Measurements from ENCODE around the gene ANAPC4. TPM values are rescaled to one million over a fixed set of nuclear protein-coding genes. Genes with fewer than 3 reads are reported as not detected.

The ANAPC4 gene
- total and polyA plus RNA-seq, 2 experiments from 2014 or later = 19.7 to 22.0 TPM

- in situ Hi-C loops (cut with MboI) = no loop called here
- no peak for DNase-seq
- 76% methylated on average over 4 of the region's 4 CpGs for WGBS, 2 experiments (ENCODE audit: low coverage in 1 of 2, low lambda C conversion rate in 2 of 2, missing lambda C conversion rate in 2 of 2)
- TF ChIP-seq EZH2 (IDR thresholded peaks at IDR 0.05; ENCODE audit: insufficient read depth, poor library complexity, severe bottlenecking) = no peak
- no peak for TF ChIP-seq EZH2phosphoT487 (IDR thresholded peaks at IDR 0.05; ENCODE audit: insufficient read depth, low read depth)
- H3K9me3 ChIP-seq (ENCODE audit: low read depth) = no peaks in the 10 kb centered on the region
- H3K79me2 ChIP-seq (ENCODE audit: insufficient read depth) = no peaks in the 10 kb centered on the region
- peaks cover 13% of the 10 kb centered on the region for H3K4me1 ChIP-seq (ENCODE audit: insufficient read depth)
- H3K9me2 ChIP-seq (ENCODE audit: insufficient read depth) = no peaks in the 10 kb centered on the region
- H3K27ac ChIP-seq = no peak overlapping the region
- no peaks in the 10 kb centered on the region for H3K27me3 ChIP-seq (replicated peaks; ENCODE audit: insufficient read depth)
- no peaks in the 10 kb centered on the region for H3K36me3 ChIP-seq (ENCODE audit: low read depth)
- H3F3A ChIP-seq (ENCODE audit: insufficient read depth) = no peaks in the 10 kb centered on the region
- H3K4me3 ChIP-seq = no peak overlapping the region
- no peak overlapping the region for H2AFZ ChIP-seq
- no peak overlapping the region for H3K9ac ChIP-seq
- no peaks in the 10 kb centered on the region; the same call in 1 of the 2 replicates for H4K20me1 ChIP-seq (ENCODE audit: insufficient read depth)
- H3K4me2 ChIP-seq (ENCODE audit: unreplicated experiment) = no peak overlapping the region
These were observed 73.4 kb downstream of the ANAPC4 start for GRCh38 chr4:25450491-25450901.

- Histone ChIP-seq H3K4me2 (ENCODE audit: unreplicated experiment) (no peak overlapping the region), H3K9me3 (ENCODE audit: low read depth) (no peaks in the 10 kb centered on the region), H3F3A (ENCODE audit: insufficient read depth) (no peaks in the 10 kb centered on the region), H3K27ac (no peak overlapping the region), H3K4me1 (ENCODE audit: insufficient read depth) (peaks cover 15% of the 10 kb centered on the region), H3K79me2 (ENCODE audit: insufficient read depth) (no peaks in the 10 kb centered on the region), H3K27me3 (replicated peaks; ENCODE audit: insufficient read depth) (no peaks in the 10 kb centered on the region), H3K9ac (no peak overlapping the region), H3K9me2 (ENCODE audit: insufficient read depth) (no peaks in the 10 kb centered on the region), H4K20me1 (ENCODE audit: insufficient read depth) (no peaks in the 10 kb centered on the region; the same call in 1 of the 2 replicates), H3K36me3 (ENCODE audit: low read depth) (no peaks in the 10 kb centered on the region), H2AFZ (no peak overlapping the region), H3K4me3 (no peak overlapping the region)
- in situ Hi-C loops (cut with MboI) = no loop called here
- DNase-seq = no peak
- 91 to 93% methylated on average over 2 of the region's 2 CpGs for WGBS, 2 experiments (ENCODE audit: low coverage in 1 of 2, low lambda C conversion rate in 2 of 2, missing lambda C conversion rate in 2 of 2)
- TF ChIP-seq EZH2phosphoT487 (IDR thresholded peaks at IDR 0.05; ENCODE audit: insufficient read depth, low read depth) = no peak
- no peak for TF ChIP-seq EZH2 (IDR thresholded peaks at IDR 0.05; ENCODE audit: insufficient read depth, poor library complexity, severe bottlenecking)
These were observed 74.6 kb downstream of the ANAPC4 start for GRCh38 chr4:25451676-25452075.

GRCh38 chr4:25452081-25452480, 75.0 kb downstream of the ANAPC4 start:
- no peaks in the 10 kb centered on the region for H3K27me3 ChIP-seq (replicated peaks; ENCODE audit: insufficient read depth)
- no peaks in the 10 kb centered on the region for H3K79me2 ChIP-seq (ENCODE audit: insufficient read depth)
- peaks cover under 1% of the 10 kb centered on the region; the same call in 1 of the 2 replicates for H3F3A ChIP-seq (ENCODE audit: insufficient read depth)
- H3K4me3 ChIP-seq = no peak overlapping the region
- no peak overlapping the region for H3K4me2 ChIP-seq (ENCODE audit: unreplicated experiment)
- no peaks in the 10 kb centered on the region for H3K36me3 ChIP-seq (ENCODE audit: low read depth)
- DNase-seq = no peak
- H4K20me1 ChIP-seq (ENCODE audit: insufficient read depth) = no peaks in the 10 kb centered on the region; the same call in 1 of the 2 replicates
- no peak for TF ChIP-seq EZH2phosphoT487 (IDR thresholded peaks at IDR 0.05; ENCODE audit: insufficient read depth, low read depth)
- TF ChIP-seq EZH2 (IDR thresholded peaks at IDR 0.05; ENCODE audit: insufficient read depth, poor library complexity, severe bottlenecking) = no peak
- no peaks in the 10 kb centered on the region for H3K9me3 ChIP-seq (ENCODE audit: low read depth)
- H3K27ac ChIP-seq = no peak overlapping the region
- in situ Hi-C loops (cut with MboI) = no loop called here
- H3K9me2 ChIP-seq (ENCODE audit: insufficient read depth) = no peaks in the 10 kb centered on the region
- WGBS, 2 experiments (ENCODE audit: low coverage in 1 of 2, low lambda C conversion rate in 2 of 2, missing lambda C conversion rate in 2 of 2) = 86 to 90% methylated on average over 7 of the region's 7 CpGs
- H2AFZ ChIP-seq = no peak overlapping the region
- peaks cover 19% of the 10 kb centered on the region for H3K4me1 ChIP-seq (ENCODE audit: insufficient read depth)
- no peak overlapping the region for H3K9ac ChIP-seq

GRCh38 chr4:25454476-25454875, 77.4 kb downstream of the ANAPC4 start:
- DNase-seq = no peak
- in situ Hi-C loops (cut with MboI) = no loop called here
- H3K36me3 ChIP-seq (ENCODE audit: low read depth) = no peaks in the 10 kb centered on the region

More at GRCh38 chr4:25454476-25454875, 77.4 kb downstream of the ANAPC4 start:
- Histone ChIP-seq H3F3A (ENCODE audit: insufficient read depth) (peaks cover 9% of the 10 kb centered on the region), H3K79me2 (ENCODE audit: insufficient read depth) (no peaks in the 10 kb centered on the region), H3K4me1 (ENCODE audit: insufficient read depth) (peaks cover 16% of the 10 kb centered on the region), H4K20me1 (ENCODE audit: insufficient read depth) (no peaks in the 10 kb centered on the region; the same call in 1 of the 2 replicates), H2AFZ (no peak overlapping the region), H3K9me2 (ENCODE audit: insufficient read depth) (no peaks in the 10 kb centered on the region), H3K4me3 (no peak overlapping the region), H3K27me3 (replicated peaks; ENCODE audit: insufficient read depth) (no peaks in the 10 kb centered on the region), H3K4me2 (ENCODE audit: unreplicated experiment) (no peak overlapping the region), H3K27ac (no peak overlapping the region), H3K9me3 (ENCODE audit: low read depth) (no peaks in the 10 kb centered on the region), H3K9ac (no peak overlapping the region)
- 91 to 100% methylated on average over 1 of the region's 1 CpG for WGBS, 2 experiments (ENCODE audit: low coverage in 1 of 2, low lambda C conversion rate in 2 of 2, missing lambda C conversion rate in 2 of 2)
- TF ChIP-seq EZH2phosphoT487 (IDR thresholded peaks at IDR 0.05; ENCODE audit: insufficient read depth, low read depth) = no peak
- TF ChIP-seq EZH2 (IDR thresholded peaks at IDR 0.05; ENCODE audit: insufficient read depth, poor library complexity, severe bottlenecking) = no peak
